T-helper 2 cell treated with Interferon-gamma antibody and Interleukin-4, amounts not matched to agents 100 ng/mL and 5 ng/mL, for 36 hours (primary cell): ENCODE results near the gene NAV3. TPM values are rescaled to one million over a fixed set of nuclear protein-coding genes. Genes with fewer than 3 reads are reported as not detected.

ENCODE experiments used
- intact Hi-C: fragments of 100-400 bp; cut with micrococcal nuclease; formaldehyde crosslinking; loops from one replicate; pipeline ENCODE4 v1.15.1; 2023
- total RNA-seq: library from RNA; stranded (reverse); gene quantifications from 2 replicates; pipeline ENCODE4 v1.2.3, GENCODE V29; 2022

The NAV3 gene
- total RNA-seq, 1 donor from 2014 or later: not detected

- intact Hi-C loops: no loop called here
Observed at GRCh38 chr12:77980782-77981181, 150.1 kb downstream of the NAV3 start.

GRCh38 chr12:77983859-77984258, 153.2 kb downstream of the NAV3 start:
- intact Hi-C loops: no loop called here

GRCh38 chr12:77992760-77993159, 162.1 kb downstream of the NAV3 start:
- intact Hi-C loops: no loop called here

GRCh38 chr12:77993658-77994057, 163.0 kb downstream of the NAV3 start:
- intact Hi-C loops: no loop called here

GRCh38 chr12:77995436-77996167, 164.9 kb downstream of the NAV3 start:
- intact Hi-C loops: no loop called here

DNA sequence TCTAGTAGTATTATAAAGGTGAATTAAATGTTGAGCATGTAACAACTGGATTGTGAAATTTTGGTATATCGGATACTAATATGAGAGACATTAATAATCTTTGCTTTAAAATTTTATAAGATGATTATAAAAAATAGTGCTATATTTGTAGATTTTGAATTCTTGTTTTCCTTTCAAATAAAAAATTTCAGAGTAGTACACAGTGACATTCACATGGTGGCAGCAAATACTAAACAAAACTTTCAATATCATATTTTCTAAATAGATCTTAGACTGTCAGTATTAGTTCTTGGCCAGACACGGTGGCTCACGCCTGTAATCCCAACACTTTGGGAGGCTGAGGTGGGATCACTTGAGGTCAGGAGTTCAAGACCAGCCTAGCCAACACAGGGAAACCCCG, 166.0 kb downstream of the NAV3 start:
- intact Hi-C loops: no loop called here

GRCh38 chr12:77998236-77998786, 167.6 kb downstream of the NAV3 start:
- intact Hi-C loops: no loop called here

- intact Hi-C loops: no loop called here
Observed at GRCh38 chr12:77999074-77999715, 168.5 kb downstream of the NAV3 start.

DNA sequence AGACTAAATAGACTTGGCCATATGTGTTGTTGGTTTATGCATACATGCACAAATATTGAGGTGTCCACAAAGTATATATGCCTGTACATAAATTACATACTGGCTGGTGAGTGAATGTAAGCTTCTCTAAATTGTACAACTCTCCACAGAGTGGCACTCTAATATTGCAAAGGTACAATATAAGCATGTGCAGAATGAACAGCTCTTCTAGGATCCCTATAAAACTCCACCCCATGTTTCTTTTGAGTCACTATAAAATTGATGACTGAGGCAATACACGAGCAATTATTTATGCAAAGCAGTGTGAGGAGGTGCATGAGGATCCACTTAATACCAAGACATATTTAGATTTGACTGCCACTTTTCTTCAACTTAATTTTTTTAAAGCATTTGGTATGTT, 172.2 kb downstream of the NAV3 start:
- intact Hi-C loops: loop anchor here (5.0 kb wide), 1 partner anchor 1734 kb away; no protein-coding TSS in a partner anchor

DNA sequence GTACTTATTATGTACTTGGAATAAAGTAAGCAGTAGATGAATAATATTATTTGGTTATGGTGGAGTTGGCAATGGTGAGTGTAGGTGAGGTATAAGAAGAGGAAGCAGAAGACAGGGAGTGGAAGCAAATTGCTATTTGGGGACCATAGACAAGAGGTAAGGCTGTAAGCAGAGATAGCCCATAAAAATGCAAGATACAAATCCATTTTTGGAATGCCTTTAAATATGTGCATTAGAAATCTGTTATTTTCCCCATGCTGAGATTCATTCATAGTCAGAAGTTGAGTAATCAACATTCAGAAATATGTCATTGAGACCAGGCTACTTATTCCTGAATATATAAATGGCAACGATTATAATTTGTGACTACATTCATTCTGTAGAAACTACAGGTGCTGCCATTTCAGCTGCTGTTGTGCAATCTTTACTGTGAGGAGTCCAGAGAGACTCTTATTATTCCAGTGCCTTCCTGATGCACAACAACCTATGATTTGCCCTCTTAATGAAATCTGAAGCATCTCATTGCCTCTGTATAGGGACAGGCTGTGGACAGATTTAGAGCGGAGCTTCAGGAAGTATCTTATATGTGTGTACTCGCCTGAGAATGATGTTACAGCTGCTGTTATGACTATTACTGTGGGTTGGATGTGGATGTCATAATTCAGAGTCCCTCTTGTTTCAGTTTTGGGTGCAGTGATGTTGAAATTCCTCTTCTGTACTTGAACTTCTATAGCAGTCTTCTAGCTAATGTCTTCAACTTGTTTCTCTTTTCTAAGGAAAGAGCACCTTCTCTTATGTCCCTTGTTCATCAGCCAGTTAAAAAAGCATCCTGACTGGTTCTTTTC, 173.8 kb downstream of the NAV3 start:
- intact Hi-C loops: loop anchor here (5.0 kb wide), 1 partner anchor 1733 kb away; no protein-coding TSS in a partner anchor

- intact Hi-C loops: no loop called here
Observed at GRCh38 chr12:78005094-78005492, 174.4 kb downstream of the NAV3 start.

DNA sequence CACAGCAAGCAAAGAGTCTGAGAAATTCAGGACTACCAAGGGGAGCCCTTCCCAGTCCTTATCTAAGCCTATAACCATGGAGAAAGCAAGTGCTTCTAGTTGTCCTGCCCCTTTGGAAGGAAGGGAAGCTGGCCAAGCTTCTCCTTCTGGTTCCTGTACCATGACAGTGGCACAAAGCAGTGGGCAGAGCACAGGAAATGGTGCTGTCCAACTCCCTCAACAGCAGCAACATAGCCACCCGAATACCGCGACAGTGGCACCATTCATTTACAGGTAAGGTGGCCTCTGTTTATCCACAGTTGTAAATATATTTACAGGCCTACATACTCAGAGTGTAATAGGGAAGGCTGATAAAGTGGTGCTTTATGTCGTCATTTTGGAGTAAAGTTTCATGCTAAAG, 176.5 kb downstream of the NAV3 start:
- intact Hi-C loops: no loop called here

DNA sequence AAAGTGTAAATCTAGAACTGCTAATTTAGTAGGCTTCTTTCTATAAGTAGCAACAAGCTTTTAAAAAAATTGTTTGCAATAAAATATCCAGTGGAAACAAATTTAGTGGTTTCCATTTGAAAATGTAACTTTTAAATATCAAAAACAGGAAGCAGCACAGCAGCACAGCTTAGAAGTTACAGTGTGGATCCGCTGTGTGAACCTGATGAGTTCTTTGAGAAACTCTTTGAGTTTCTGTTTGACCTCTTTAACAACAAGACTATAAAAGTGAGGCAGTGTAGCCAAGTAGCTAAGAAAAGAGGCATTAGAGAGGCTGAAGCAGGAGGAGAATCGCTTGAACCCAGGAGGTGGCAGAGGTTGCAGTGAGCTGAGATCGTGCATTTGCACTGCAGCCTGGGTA, 178.3 kb downstream of the NAV3 start:
- intact Hi-C loops: no loop called here

DNA sequence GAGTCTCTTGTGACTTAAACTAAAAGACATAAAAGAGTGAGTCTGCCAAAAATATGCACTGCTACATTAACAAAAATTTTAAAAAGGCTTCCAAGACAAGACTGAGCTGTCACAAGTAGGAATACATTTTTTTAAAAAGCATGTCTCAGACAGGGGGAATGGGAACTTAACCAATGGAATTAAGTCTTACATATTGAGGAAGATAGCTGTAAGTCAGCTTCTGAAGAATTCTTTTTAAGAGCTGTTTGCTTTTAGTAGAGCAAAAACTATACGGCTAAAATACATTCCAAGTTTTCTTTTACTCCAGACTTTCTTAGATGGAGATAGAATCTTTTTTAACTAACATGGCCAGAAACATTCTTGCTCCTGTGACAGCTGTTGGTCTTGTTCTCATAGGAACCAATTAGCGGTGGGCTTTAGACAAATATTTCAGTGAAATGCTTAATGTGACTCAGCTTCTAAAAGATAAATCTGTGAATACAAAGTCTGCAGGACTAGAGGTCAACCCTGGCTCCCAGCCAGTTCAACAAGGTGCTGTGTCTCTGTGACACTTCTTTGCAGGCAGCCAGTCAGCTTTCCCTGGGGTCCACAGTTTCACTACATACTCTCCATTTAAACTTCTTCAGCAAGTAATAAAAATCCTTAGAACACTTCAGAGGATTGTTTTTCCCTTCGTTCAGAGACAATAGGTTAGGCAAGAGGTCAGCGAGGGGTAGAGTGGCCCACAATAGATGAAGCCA, 187.6 kb downstream of the NAV3 start:
- intact Hi-C loops: no loop called here

DNA sequence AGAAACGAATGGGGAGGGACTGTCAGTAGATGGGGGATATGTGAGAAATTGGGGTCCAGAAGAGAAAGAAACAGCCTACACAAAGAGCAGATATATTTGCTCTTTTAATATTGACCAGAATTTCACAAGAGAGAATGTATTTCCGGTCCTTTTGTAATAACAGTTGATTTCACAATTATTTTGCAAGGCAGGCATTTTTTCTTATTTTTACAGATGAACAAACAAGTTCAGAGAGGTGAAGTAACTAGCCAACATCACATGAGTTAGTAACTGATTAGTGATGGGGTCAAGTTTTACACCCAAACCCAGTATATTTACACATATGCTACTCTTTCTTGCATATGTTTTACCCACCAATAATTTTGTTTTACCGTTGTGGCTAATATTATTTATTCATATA, 188.2 kb downstream of the NAV3 start:
- intact Hi-C loops: no loop called here

- intact Hi-C loops: no loop called here
Observed at GRCh38 chr12:78028426-78028825, 197.7 kb downstream of the NAV3 start.

GRCh38 chr12:78034025-78034424, 203.3 kb downstream of the NAV3 start:
- intact Hi-C loops: no loop called here

DNA sequence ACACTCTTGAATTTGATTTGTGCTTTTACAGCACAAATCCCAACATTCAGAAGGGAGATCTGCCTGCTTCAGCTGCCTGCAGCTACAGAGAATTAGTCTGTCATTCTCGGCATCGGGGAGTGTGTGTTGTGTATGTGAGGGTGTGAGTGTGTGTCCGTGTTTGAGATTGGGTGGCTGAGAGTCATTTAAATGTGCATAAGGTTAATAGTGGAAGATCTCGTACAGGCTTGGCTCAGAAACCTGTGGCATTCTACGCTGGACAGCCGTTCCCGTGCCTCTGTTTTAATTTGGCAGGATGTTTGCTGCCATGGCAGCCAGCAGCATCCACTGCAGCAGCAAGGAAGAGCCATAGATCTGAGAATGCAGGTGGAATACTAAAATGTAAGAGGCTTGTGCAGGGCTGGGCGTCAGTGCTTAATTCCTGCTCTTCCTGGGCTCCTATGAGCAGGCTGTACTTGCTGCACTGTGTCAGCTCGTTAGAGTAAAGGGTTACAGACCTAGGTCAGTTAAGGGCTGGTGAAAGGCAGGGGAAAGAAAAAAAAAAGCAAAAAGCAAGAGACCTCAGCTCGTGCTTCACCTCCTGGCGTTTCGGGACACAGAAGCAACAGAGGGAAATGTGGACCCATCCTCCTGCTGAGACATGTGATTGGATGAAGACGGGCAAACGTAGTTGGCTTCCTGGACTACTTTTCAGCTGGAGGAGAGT, 205.4 kb downstream of the NAV3 start:
- intact Hi-C loops: no loop called here

DNA sequence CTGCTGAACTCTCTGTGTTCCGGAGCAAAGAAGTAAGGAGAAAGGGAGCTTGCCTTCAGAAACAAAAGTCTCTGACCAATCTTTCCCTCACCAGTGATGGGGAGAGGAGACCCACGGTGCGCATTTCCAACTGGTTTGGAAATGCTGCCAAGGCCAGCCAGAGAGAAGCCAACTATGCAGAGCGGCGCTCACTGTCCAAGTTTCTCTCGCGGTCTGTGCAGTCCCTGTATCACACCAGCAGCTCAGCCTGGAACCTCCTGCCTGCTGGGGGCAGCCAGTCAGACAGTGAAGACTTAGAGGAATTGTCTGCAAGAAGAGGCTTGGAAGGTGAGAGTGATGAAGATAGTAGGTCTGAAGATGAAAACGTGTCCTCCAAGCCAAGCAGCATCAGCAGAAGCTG, 206.2 kb downstream of the NAV3 start:
- intact Hi-C loops: no loop called here

GRCh38 chr12:78037707-78038106, 207.0 kb downstream of the NAV3 start:
- intact Hi-C loops: no loop called here
